Measurements from ENCODE around the gene RHOBTB3.
"Not testable (repeated sequence)": the region's sequence is repeated elsewhere in the genome, so short reads cannot be mapped to it uniquely, and the experiment has no call there.

GRCh38 chr5:95710651-95711500 is 20.3 kb upstream of the RHOBTB3 start:
- TF ChIP-seq POLR2AphosphoS5 (IDR thresholded peaks at IDR 0.05; ENCODE audit: insufficient read depth, low read depth, low read length); EZH2 (IDR thresholded peaks at IDR 0.05; ENCODE audit: borderline replicate concordance, low read depth, low read length, severe bottlenecking); CTCF (IDR thresholded peaks at IDR 0.05; ENCODE audit: extremely low read depth in 1 of 2, insufficient read depth in 1 of 2, low read depth in 1 of 2, low read length in 2 of 2); MAX (IDR thresholded peaks at IDR 0.05; ENCODE audit: insufficient read depth, insufficient read length); POLR2A (IDR thresholded peaks at IDR 0.05; ENCODE audit: low read depth, low read length); MYC (IDR thresholded peaks at IDR 0.05; ENCODE audit: low read depth, low read length): not testable (repeated sequence)

All from endothelial cell of umbilical vein (primary cell).